Adrenal gland (tissue), 12 donors: ENCODE measurements around the gene PCSK4. TPM values are rescaled to one million over a fixed set of nuclear protein-coding genes. Genes with fewer than 3 reads are reported as not detected.

Source experiments
- DNase-seq, 7 donors: peaks; one replicate each; pipeline ENCODE4 v3.0.0-alpha.2; 2019 to 2020
- H3K27ac ChIP-seq, 5 donors: fragments of 200-600 bp; sonication (generic) in 4 of 5; 1 replicate in 3 of 5; 2 replicates in 2 of 5; pipeline versions ENCODE4 v1.5.1 to v1.8.0; 2016 to 2020; ENCODE audit warnings: mild to moderate bottlenecking in 1 of 5
- H3K27me3 ChIP-seq: fragments of 200-600 bp; 2 replicates; pipeline ENCODE4 v1.8.0; 2021
- H3K36me3 ChIP-seq, 2 donors: fragments of 200-600 bp; replicated peaks in 1 of 2; 1 replicate in 1 of 2; 2 replicates in 1 of 2; pipeline versions ENCODE4 v1.5.1 to v1.8.0; 2018 to 2022
- H3K4me1 ChIP-seq, 2 donors: fragments of 200-600 bp; replicated peaks in 1 of 2; 1 replicate in 1 of 2; 2 replicates in 1 of 2; pipeline versions ENCODE4 v1.5.1 to v1.8.0; 2018 to 2021
- H3K4me3 ChIP-seq, 4 donors: fragments of 200-600 bp; sonication (generic) in 3 of 4; one replicate each; pipeline ENCODE4 v1.5.1; 2016 to 2018
- H3K9me3 ChIP-seq, 3 donors: fragments of 200-600 bp; sonication (generic) in 1 of 3; replicated peaks in 1 of 3; 1 replicate in 2 of 3; 2 replicates in 1 of 3; pipeline versions ENCODE4 v1.5.1 to v1.8.0; 2016 to 2021
- POLR2A ChIP-seq, 2 donors: fragments of 450-650 bp; IDR thresholded peaks; one replicate each; pipeline ENCODE4 v1.6.1; 2017; ENCODE audit warnings: antibody characterized with exemption in 2 of 2, mild to moderate bottlenecking in 2 of 2, moderate library complexity in 1 of 2
- whole genome bisulfite sequencing, 4 donors: extraction: QIAGEN DNeasy Blood & Tissue Kit in 2 of 4; methylation state at CpG; one replicate each; pipeline versions ENCODE4 v1.1.5 to v1.1.7; 2013 to 2017; 5-methylcytosine and 5-hydroxymethylcytosine counted together
- intact Hi-C, 2 donors: fragments of 100-400 bp; cut with DNase I; formaldehyde crosslinking; loops; one replicate each; pipeline versions ENCODE4 v1.14.1 to v1.15.0; 2022 to 2023
- polyA plus RNA-seq, 3 donors: library from polyadenylated mRNA; stranded (reverse); fragments of 200-250 nt in 2 of 3; fragments of 350-450 nt in 1 of 3; fragmentation: Illumina TruSeq in 1 of 3; extraction: RNeasy Lipid Tissue Mini Kit (QIAGEN cat#74804) in 1 of 3; gene quantifications; one replicate each; pipeline ENCODE4 v1.2.3, GENCODE V29; 2013 to 2014
- total RNA-seq, 9 donors: library from RNA; depleted of rRNA in 4 of 9; stranded (reverse); fragments of >200 nt in 4 of 9; fragments of 120-200 nt in 1 of 9; fragmentation: NEBNext Ultra II Directional in 1 of 9; extraction: Animal tissue kit (Norgen Biotek cat#: 25700) in 1 of 9; gene quantifications; one replicate each; pipeline versions ENCODE4 v1.1.0 to v1.2.4, GENCODE V29; 2013 to 2023
- TF ChIP-seq, protein P1 (sequence below), 6 experiments: fragments of 450-650 bp in 4 of 6; fragments of 200-600 bp in 2 of 6; sonication (generic) in 1 of 6; IDR thresholded peaks; 1 replicate in 5 of 6; 2 replicates in 1 of 6; pipeline versions ENCODE4 v1.5.1 to v1.8.0; 2016 to 2021; ENCODE audit warnings: antibody characterized with exemption in 6 of 6, mild to moderate bottlenecking in 2 of 6, moderate library complexity in 1 of 6
- donor health status: healthy with polysubstance abuse.
- donor health status: Bipolar disorder and iron deficiency.
- donor health status: DM: yes; HTN: yes; CAD: no.
- donor health status: DM: no; HTN: no; CAD: no.
- donor health status: DM: no; HTN: no; CAD: no.
- donor health status: DM: yes; HTN: yes; CAD: no.

Gene PCSK4
- total and polyA plus RNA-seq, 12 donors, result 1.2 to 29.7 (median 4.8) TPM

DNA sequence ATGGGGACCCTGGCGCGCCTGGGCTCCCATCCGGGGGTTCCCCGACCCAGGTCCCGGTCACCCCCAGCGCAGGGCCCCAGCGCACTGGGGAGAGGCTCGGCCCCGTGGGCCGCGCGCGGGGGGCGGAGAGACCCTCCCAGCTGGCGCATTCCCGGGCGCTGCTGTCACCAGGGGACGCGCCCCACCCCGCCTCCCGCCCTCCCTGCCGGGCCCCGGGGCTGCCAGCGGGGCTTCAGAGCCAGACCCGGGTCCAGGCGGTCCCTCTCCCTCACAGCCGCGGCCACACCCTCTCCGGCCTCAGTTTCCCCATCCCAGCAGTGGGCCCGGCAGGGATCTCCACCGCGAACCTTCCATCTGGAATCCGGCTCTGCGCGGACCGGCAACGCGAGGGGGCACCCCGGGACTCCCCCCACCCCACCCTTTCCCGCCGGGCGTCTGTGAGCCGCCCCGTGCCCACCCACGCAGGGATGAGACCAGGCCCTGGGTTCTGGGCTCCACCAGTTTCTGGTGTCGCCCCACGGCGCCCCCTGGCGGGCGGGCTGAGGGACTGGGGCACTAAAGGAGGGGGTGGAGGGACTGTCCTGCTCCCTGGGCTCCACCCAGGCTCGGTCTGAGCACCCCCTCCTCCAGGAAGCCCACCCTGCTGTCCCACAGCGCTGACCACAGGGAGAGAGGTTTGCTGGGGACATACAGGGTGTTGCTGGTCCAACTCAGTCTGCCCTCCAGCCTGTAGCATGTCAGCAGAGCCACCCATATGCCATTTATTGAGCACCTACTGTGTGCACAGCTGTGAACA, 23.5 kb upstream of the PCSK4 start:
- Histone ChIP-seq H3K4me1 (peaks cover 4 to 7% of the 10 kb centered on the region in 2 donors), H3K27ac (peak overlapping the region in 1 of 5 donors; percentile 30), H3K9me3 (no peaks in the 10 kb centered on the region), H3K27me3 (peaks cover 22% of the 10 kb centered on the region), H3K4me3 (peak overlapping the region in 1 of 4 donors; percentile 57), H3K36me3 (no peaks in the 10 kb centered on the region)
- intact Hi-C loops, result loop anchor here in 1 of 2 donors (10.0 kb wide), 1 partner anchor 229 kb away; the partner anchor contains the start of gene EFNA2
- WGBS, 4 donors, result 2 to 10% (median 7%) methylated on average over 4 to 52 of the region's 52 CpGs
- TF ChIP-seq, protein P1, sequence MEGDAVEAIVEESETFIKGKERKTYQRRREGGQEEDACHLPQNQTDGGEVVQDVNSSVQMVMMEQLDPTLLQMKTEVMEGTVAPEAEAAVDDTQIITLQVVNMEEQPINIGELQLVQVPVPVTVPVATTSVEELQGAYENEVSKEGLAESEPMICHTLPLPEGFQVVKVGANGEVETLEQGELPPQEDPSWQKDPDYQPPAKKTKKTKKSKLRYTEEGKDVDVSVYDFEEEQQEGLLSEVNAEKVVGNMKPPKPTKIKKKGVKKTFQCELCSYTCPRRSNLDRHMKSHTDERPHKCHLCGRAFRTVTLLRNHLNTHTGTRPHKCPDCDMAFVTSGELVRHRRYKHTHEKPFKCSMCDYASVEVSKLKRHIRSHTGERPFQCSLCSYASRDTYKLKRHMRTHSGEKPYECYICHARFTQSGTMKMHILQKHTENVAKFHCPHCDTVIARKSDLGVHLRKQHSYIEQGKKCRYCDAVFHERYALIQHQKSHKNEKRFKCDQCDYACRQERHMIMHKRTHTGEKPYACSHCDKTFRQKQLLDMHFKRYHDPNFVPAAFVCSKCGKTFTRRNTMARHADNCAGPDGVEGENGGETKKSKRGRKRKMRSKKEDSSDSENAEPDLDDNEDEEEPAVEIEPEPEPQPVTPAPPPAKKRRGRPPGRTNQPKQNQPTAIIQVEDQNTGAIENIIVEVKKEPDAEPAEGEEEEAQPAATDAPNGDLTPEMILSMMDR (IDR thresholded peaks at IDR 0.05), result peak; percentile 27 to 55 (median 46)
- no peak for TF ChIP-seq POLR2A (IDR thresholded peaks at IDR 0.05)
- peak in 2 of 7 donors; percentile 35 to 36 for DNase-seq

DNA sequence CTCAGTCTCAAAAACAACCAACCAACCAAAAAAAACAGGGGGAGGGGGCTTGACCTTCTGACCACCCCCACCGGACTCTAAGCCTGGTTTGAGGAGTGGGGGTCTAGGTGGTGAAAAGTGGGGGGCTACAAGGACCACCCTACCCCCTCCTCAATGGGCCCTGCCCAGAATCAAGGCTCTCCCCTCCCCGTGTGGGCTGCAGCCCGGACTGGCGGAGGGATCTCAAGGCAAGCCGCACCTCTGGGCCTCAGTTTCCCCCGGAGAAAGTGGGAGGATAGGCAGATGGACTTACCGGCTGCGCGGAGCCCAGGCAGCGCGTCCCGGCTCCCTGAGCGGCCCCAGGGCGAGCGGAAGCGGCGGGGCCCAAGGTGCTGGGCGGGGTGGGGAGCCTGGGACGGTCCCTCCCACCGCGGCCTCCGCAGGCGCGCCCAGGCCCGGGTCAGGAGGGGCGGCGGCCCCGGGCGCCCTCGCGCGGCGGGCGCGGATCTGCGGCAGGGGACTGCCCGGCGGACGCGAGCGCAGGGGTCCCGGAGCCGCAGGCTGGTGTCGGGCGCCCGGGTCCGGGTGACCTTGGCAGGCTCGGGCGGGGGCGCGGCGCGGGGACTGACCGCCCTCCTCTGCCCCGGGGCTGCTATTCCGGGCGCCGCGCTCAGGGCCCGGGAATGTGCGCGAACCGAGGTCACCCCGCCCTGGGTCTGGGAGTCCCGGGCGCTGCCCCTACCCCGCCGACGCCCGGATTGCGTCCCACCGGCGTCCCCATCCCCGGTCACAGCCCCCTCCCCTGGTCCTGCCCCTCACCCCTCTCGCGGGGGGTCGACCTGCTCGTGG, 22.7 kb upstream of the PCSK4 start, which contains the start of gene ADAMTSL5:
Gene ADAMTSL5, minus strand, starts transcription at position 349 of the 828 bp plus-strand sequence. CDS start 2,076 bp downstream, outside the sequence.
- intact Hi-C loops, result loop anchor here in 1 of 2 donors (10.0 kb wide), 1 partner anchor 228 kb away; the partner anchor contains the start of gene EFNA2
- no peaks in the 10 kb centered on the region for H3K36me3 ChIP-seq
- peaks cover 22% of the 10 kb centered on the region for H3K27me3 ChIP-seq
- no peak for TF ChIP-seq POLR2A (IDR thresholded peaks at IDR 0.05)
- TF ChIP-seq, protein P1 (IDR thresholded peaks at IDR 0.05), result peak in 1 of 6 experiments; percentile 14
- H3K4me1 ChIP-seq, result peaks cover 7 to 8% of the 10 kb centered on the region in 2 donors
- peak within 1 kb of the TSS in 1 of 5 donors; percentile 30 for H3K27ac ChIP-seq
- 0 to 60% (median 3%) methylated on average over 1 to 78 of the region's 78 CpGs for WGBS, 4 donors
- H3K9me3 ChIP-seq, result no peaks in the 10 kb centered on the region
- H3K4me3 ChIP-seq, result peak within 1 kb of the TSS in 1 of 4 donors; percentile 57
- DNase-seq, result peak in 1 of 7 donors; percentile 32

DNA sequence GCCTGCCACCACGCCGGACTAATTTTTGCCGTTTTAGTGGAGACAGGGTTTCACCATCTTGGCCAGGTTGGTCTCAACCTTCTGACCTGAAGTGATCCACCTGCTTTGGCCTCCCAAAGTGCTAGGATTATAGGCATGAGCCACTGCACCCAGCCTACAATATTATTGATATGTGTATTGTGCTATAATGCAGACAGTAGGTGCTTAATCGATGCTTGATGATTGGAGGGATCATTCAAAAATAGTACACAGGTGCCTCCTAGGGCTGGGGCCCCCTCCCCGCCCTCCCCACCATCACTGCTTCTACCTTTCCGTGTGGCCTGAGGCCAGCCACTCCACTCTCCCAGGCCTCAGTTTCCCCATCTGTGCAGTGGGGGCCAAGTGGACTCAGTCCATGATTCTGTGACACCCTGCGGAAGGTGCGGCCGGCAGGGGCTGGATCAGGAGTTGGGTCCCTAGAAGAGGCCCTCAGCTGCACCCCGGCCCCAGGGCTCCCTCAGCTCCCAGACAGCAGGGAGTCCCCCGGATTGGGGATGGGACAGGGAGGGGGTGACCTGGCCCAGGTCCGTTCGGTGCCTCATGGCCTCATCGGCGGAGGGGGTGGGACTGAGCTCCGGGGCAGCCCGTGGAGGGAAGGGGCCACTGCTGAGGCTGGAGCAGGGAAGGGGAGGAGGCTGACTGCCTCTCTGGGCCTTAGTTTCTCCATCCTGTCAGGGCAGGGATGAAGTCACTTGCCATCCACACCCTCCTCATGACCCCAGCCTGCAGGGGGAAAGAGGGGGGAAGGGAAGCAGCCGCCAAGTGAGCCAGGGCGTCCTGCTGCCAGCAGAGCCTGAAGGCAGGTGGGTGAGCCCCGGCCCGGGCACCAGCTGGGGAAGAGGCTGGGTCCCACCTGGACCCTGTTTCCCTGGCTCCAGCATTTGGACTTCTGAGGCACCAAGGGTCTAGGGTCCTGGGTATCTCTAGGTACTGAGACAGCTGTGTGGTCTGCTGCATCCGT, 21.5 kb upstream of the PCSK4 start:
- H3K36me3 ChIP-seq, result no peaks in the 10 kb centered on the region
- no peak overlapping the region for H3K4me3 ChIP-seq
- peaks cover 7 to 8% of the 10 kb centered on the region in 2 donors for H3K4me1 ChIP-seq
- no peaks in the 10 kb centered on the region for H3K9me3 ChIP-seq
- H3K27me3 ChIP-seq, result peaks cover 22% of the 10 kb centered on the region
- 42 to 83% (median 54%) methylated on average over 6 to 22 of the region's 22 CpGs for WGBS, 4 donors
- no peak for DNase-seq
- intact Hi-C loops, result loop anchor here in 1 of 2 donors (10.0 kb wide), 1 partner anchor 227 kb away; the partner anchor contains the start of gene EFNA2
- no peak overlapping the region for H3K27ac ChIP-seq
- TF ChIP-seq, protein P1 (IDR thresholded peaks at IDR 0.05), result no peak
- TF ChIP-seq POLR2A (IDR thresholded peaks at IDR 0.05), result no peak
